HAP-1 (cell line): Measurements from ENCODE around the gene DOCK4.

ENCODE experiments used
- DNase-seq, 2 experiments: peaks; one replicate each; pipeline ENCODE4 v3.0.0-alpha.2; 2016 to 2020; ENCODE audit warnings: low spot score in 2 of 2
- H3K27me3 ChIP-seq: fragments of 250-450 bp; sonication (Bioruptor Pico); 2 replicates; pipeline ENCODE4 v1.5.1; 2020; ENCODE audit warnings: low read depth, mild to moderate bottlenecking, moderate library complexity
- H3K36me3 ChIP-seq: fragments of 250-450 bp; sonication (Bioruptor Pico); replicated peaks from 2 replicates; pipeline ENCODE4 v1.5.1; 2020; ENCODE audit warnings: mild to moderate bottlenecking
- H3K4me1 ChIP-seq: fragments of 250-450 bp; sonication (Bioruptor Pico); 2 replicates; pipeline ENCODE4 v1.5.1; 2020; ENCODE audit warnings: mild to moderate bottlenecking
- H3K4me3 ChIP-seq: fragments of 250-450 bp; sonication (Bioruptor Pico); 2 replicates; pipeline ENCODE4 v1.5.1; 2020; ENCODE audit warnings: mild to moderate bottlenecking, moderate library complexity
- H3K9me3 ChIP-seq: fragments of 250-450 bp; sonication (Bioruptor Pico); 2 replicates; pipeline ENCODE4 v1.5.1; 2020; ENCODE audit warnings: mild to moderate bottlenecking, moderate library complexity
- in situ Hi-C: fragments of 300-500 bp; cut with MboI; formaldehyde crosslinking; loops from 3 replicates; pipeline ENCODE4 v1.14.3; 2020; ENCODE audit warnings: low sequenced_read_pairs, inconsistent platforms, mixed read lengths

Gene DOCK4

GRCh38 chr7:111780527-111780926, 425.7 kb downstream of the DOCK4 start:
- H3K4me1 ChIP-seq = no peaks in the 10 kb centered on the region
- in situ Hi-C loops = no loop called here
- H3K9me3 ChIP-seq = no peaks in the 10 kb centered on the region
- no peak for DNase-seq
- no peaks in the 10 kb centered on the region for H3K27me3 ChIP-seq
- H3K36me3 ChIP-seq = no peaks in the 10 kb centered on the region
- H3K4me3 ChIP-seq = no peak overlapping the region

GRCh38 chr7:111775206-111775605, 431.0 kb downstream of the DOCK4 start:
- in situ Hi-C loops = no loop called here
- Histone ChIP-seq H3K4me1 (no peaks in the 10 kb centered on the region), H3K36me3 (no peaks in the 10 kb centered on the region), H3K27me3 (no peaks in the 10 kb centered on the region), H3K4me3 (no peak overlapping the region), H3K9me3 (no peaks in the 10 kb centered on the region)
- no peak for DNase-seq

DNA sequence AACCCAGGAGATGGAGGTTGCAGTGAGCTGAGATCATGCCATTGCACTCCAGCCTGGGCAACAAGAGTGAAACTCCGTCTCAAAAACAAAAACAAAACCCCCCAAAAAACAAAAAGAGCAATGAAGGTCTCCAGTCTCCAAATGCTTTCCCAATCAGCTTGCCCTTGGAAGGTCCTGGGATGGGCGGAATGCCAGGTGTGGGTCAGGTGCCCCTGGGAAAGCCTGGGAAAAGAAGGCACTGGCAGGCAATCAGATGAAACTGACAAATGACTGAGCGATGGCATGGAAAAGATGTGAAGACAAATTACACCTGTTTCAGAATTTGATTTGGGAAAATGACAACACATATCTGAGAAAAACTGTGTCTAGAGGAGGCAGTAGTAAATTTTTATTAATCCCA, 433.5 kb downstream of the DOCK4 start:
- Histone ChIP-seq H3K4me3 (no peak overlapping the region), H3K4me1 (no peaks in the 10 kb centered on the region), H3K9me3 (no peaks in the 10 kb centered on the region), H3K36me3 (no peaks in the 10 kb centered on the region), H3K27me3 (no peaks in the 10 kb centered on the region)
- DNase-seq = no peak
- in situ Hi-C loops = loop anchor here (25.0 kb wide), 1 partner anchor 1115 kb away; no protein-coding TSS in a partner anchor

- Histone ChIP-seq H3K4me1 (no peaks in the 10 kb centered on the region), H3K27me3 (no peaks in the 10 kb centered on the region), H3K4me3 (no peak overlapping the region), H3K9me3 (no peaks in the 10 kb centered on the region), H3K36me3 (no peaks in the 10 kb centered on the region)
- no peak for DNase-seq
- in situ Hi-C loops = loop anchor here (25.0 kb wide), 1 partner anchor 1116 kb away; no protein-coding TSS in a partner anchor
Measured at GRCh38 chr7:111771638-111772037, 434.6 kb downstream of the DOCK4 start.

GRCh38 chr7:111770116-111770515, 436.1 kb downstream of the DOCK4 start:
- no peaks in the 10 kb centered on the region for H3K4me1 ChIP-seq
- no peaks in the 10 kb centered on the region for H3K36me3 ChIP-seq
- H3K4me3 ChIP-seq = no peak overlapping the region
- no peaks in the 10 kb centered on the region for H3K27me3 ChIP-seq
- in situ Hi-C loops = loop anchor here (25.0 kb wide), 1 partner anchor 1117 kb away; no protein-coding TSS in a partner anchor
- no peak for DNase-seq
- H3K9me3 ChIP-seq = no peaks in the 10 kb centered on the region

GRCh38 chr7:111765751-111766643, 440.2 kb downstream of the DOCK4 start:
- Histone ChIP-seq H3K36me3 (no peaks in the 10 kb centered on the region), H3K4me1 (no peaks in the 10 kb centered on the region), H3K27me3 (no peaks in the 10 kb centered on the region), H3K4me3 (no peak overlapping the region), H3K9me3 (no peaks in the 10 kb centered on the region)
- DNase-seq = no peak
- in situ Hi-C loops = loop anchor here (25.0 kb wide), 1 partner anchor 1121 kb away; no protein-coding TSS in a partner anchor

GRCh38 chr7:111763221-111763801, 442.9 kb downstream of the DOCK4 start:
- in situ Hi-C loops = loop anchor here (25.0 kb wide), 1 partner anchor 1124 kb away; no protein-coding TSS in a partner anchor

DNA sequence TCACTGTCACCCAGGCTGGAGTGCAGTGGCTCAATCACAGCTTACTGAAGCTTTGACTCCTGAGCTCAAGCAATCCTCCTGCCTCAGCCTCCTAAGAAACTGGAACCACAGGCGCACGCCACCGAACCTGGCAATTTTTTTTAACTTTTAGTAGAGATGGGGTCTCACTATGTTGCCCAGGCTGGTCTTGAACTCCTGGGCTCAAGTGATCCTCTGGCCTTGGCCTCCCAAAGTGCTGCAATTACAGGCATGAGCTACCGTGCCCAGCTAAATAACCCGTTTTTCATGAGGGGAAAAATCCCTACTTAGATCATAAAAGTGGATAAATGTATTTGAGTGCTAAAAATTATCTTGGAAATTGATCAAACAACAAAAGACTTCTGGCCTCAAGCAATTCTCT, 443.4 kb downstream of the DOCK4 start:
- H3K27me3 ChIP-seq = no peaks in the 10 kb centered on the region
- in situ Hi-C loops = loop anchor here (25.0 kb wide), 1 partner anchor 1125 kb away; no protein-coding TSS in a partner anchor
- H3K4me3 ChIP-seq = no peak overlapping the region
- no peak for DNase-seq
- no peaks in the 10 kb centered on the region for H3K9me3 ChIP-seq
- no peaks in the 10 kb centered on the region; the same call in 1 of the 2 replicates for H3K4me1 ChIP-seq
- no peaks in the 10 kb centered on the region for H3K36me3 ChIP-seq

More at GRCh38 chr7:111763221-111763801, 442.9 kb downstream of the DOCK4 start:
- peak; percentile 54 to 57 for DNase-seq
- no peak overlapping the region for H3K4me3 ChIP-seq
- no peaks in the 10 kb centered on the region; the same call in 1 of the 2 replicates for H3K4me1 ChIP-seq
- no peaks in the 10 kb centered on the region for H3K36me3 ChIP-seq
- H3K9me3 ChIP-seq = no peaks in the 10 kb centered on the region
- H3K27me3 ChIP-seq = no peaks in the 10 kb centered on the region

- DNase-seq = no peak
- Histone ChIP-seq H3K4me3 (no peak overlapping the region), H3K9me3 (no peaks in the 10 kb centered on the region), H3K4me1 (no peaks in the 10 kb centered on the region; the same call in 1 of the 2 replicates), H3K27me3 (no peaks in the 10 kb centered on the region), H3K36me3 (no peaks in the 10 kb centered on the region)
- in situ Hi-C loops = loop anchor here (25.0 kb wide), 1 partner anchor 1125 kb away; no protein-coding TSS in a partner anchor
Measured at GRCh38 chr7:111762211-111762610, 444.0 kb downstream of the DOCK4 start.

- H3K36me3 ChIP-seq = no peaks in the 10 kb centered on the region
- H3K27me3 ChIP-seq = no peaks in the 10 kb centered on the region
- no peak overlapping the region for H3K4me3 ChIP-seq
- DNase-seq = no peak
- H3K4me1 ChIP-seq = no peaks in the 10 kb centered on the region; the same call in 1 of the 2 replicates
- no peaks in the 10 kb centered on the region for H3K9me3 ChIP-seq
- in situ Hi-C loops = loop anchor here (25.0 kb wide), 1 partner anchor 1127 kb away; no protein-coding TSS in a partner anchor
Measured at GRCh38 chr7:111760043-111760442, 446.2 kb downstream of the DOCK4 start.

- Histone ChIP-seq H3K9me3 (no peaks in the 10 kb centered on the region), H3K36me3 (no peaks in the 10 kb centered on the region), H3K4me1 (no peaks in the 10 kb centered on the region; the same call in 1 of the 2 replicates), H3K27me3 (no peaks in the 10 kb centered on the region), H3K4me3 (no peak overlapping the region)
- DNase-seq = no peak
- in situ Hi-C loops = loop anchor here (25.0 kb wide), 1 partner anchor 1129 kb away; no protein-coding TSS in a partner anchor
Measured at GRCh38 chr7:111758332-111758731, 447.9 kb downstream of the DOCK4 start.

- Histone ChIP-seq H3K27me3 (no peaks in the 10 kb centered on the region), H3K4me3 (no peak overlapping the region), H3K9me3 (no peaks in the 10 kb centered on the region), H3K4me1 (no peaks in the 10 kb centered on the region; the same call in 1 of the 2 replicates), H3K36me3 (no peaks in the 10 kb centered on the region)
- peak in 1 of 2 experiments; percentile 22 for DNase-seq
- in situ Hi-C loops = loop anchor here (25.0 kb wide), 1 partner anchor 1131 kb away; no protein-coding TSS in a partner anchor
Measured at GRCh38 chr7:111756687-111757178, 449.5 kb downstream of the DOCK4 start.

GRCh38 chr7:111755383-111755782, 450.8 kb downstream of the DOCK4 start:
- Histone ChIP-seq H3K4me1 (no peaks in the 10 kb centered on the region; the same call in 1 of the 2 replicates), H3K9me3 (no peaks in the 10 kb centered on the region), H3K4me3 (no peak overlapping the region), H3K36me3 (no peaks in the 10 kb centered on the region), H3K27me3 (no peaks in the 10 kb centered on the region)
- in situ Hi-C loops = loop anchor here (25.0 kb wide), 1 partner anchor 1132 kb away; no protein-coding TSS in a partner anchor
- no peak for DNase-seq
